ENCODE data around the gene BGLAP. TPM values are rescaled to one million over a fixed set of nuclear protein-coding genes. Genes with fewer than 3 reads are reported as not detected.

Gene BGLAP
- polyA plus RNA-seq (2012; rRNA removed), result 0.96 and 1.1 TPM in 2 replicates
- 0.13 and 0.18 TPM in 2 replicates for polyA plus RNA-seq (2012; cell fraction: cytosol; rRNA removed)
- polyA plus RNA-seq (2012; cell fraction: nucleus; rRNA removed), result 7.7 and 10.5 TPM in 2 replicates

GRCh38 chr1:156241926-156242325 lies at the start of gene BGLAP:
Gene BGLAP, plus strand, starts transcription at chr1:156242184. Its CDS starts 48 bp downstream, at chr1:156242232.
- POLR2A ChIA-PET, result interaction anchor here (0.8 to 1.0 kb wide), 3 partner anchors 10 to 40 kb away, joined by 3 to 4 read pairs (median 4); partner anchors contain the start of gene SMG5
- DNase-seq, result peak; percentile 39
- no peak within 1 kb of the TSS for H3K9ac ChIP-seq
- no peaks in the 10 kb centered on the region for H3F3A ChIP-seq (replicated peaks; ENCODE audit: insufficient read depth)
- no peaks in the 10 kb centered on the region for H3K79me2 ChIP-seq (ENCODE audit: insufficient read depth)
- H3K27ac ChIP-seq (ENCODE audit: low read depth in 2 of 2, low read length in 1 of 2), result peak within 1 kb of the TSS in 1 of 2 experiments; percentile 62; a peak in 1 of 4 replicates
- H4K20me1 ChIP-seq (ENCODE audit: insufficient read depth), result no peaks in the 10 kb centered on the region
- no peak within 1 kb of the TSS for H3K4me3 ChIP-seq (ENCODE audit: low read depth in 2 of 2, low read length in 1 of 2)
- H3K36me3 ChIP-seq (replicated peaks in 1 of 2; ENCODE audit: control insufficient read depth in 1 of 2, insufficient read depth in 2 of 2, low read length in 1 of 2), result peaks cover 3% of the 10 kb centered on the region in 2 experiments
- no peak within 1 kb of the TSS; the same call in 1 of the 2 replicates for H2AFZ ChIP-seq (ENCODE audit: low read depth)
- H3K4me1 ChIP-seq (ENCODE audit: control insufficient read depth in 1 of 2, insufficient read depth in 2 of 2, low read depth in 1 of 2, low read length in 1 of 2), result peaks cover 7 to 27% of the 10 kb centered on the region in 2 experiments; a peak in 2 of 4 replicates
- no peaks in the 10 kb centered on the region for H3K9me2 ChIP-seq
- peak within 1 kb of the TSS; percentile 36; the same call in 1 of the 2 replicates for H3K4me2 ChIP-seq
- no peak for TF ChIP-seq IRF3 (IDR thresholded peaks at IDR 0.05; ENCODE audit: low read depth, low read length)
- TF ChIP-seq, protein P1, sequence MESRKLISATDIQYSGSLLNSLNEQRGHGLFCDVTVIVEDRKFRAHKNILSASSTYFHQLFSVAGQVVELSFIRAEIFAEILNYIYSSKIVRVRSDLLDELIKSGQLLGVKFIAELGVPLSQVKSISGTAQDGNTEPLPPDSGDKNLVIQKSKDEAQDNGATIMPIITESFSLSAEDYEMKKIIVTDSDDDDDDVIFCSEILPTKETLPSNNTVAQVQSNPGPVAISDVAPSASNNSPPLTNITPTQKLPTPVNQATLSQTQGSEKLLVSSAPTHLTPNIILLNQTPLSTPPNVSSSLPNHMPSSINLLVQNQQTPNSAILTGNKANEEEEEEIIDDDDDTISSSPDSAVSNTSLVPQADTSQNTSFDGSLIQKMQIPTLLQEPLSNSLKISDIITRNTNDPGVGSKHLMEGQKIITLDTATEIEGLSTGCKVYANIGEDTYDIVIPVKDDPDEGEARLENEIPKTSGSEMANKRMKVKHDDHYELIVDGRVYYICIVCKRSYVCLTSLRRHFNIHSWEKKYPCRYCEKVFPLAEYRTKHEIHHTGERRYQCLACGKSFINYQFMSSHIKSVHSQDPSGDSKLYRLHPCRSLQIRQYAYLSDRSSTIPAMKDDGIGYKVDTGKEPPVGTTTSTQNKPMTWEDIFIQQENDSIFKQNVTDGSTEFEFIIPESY (IDR thresholded peaks at IDR 0.05; ENCODE audit: borderline replicate concordance, low read depth), result no peak
- TF ChIP-seq, protein P2, sequence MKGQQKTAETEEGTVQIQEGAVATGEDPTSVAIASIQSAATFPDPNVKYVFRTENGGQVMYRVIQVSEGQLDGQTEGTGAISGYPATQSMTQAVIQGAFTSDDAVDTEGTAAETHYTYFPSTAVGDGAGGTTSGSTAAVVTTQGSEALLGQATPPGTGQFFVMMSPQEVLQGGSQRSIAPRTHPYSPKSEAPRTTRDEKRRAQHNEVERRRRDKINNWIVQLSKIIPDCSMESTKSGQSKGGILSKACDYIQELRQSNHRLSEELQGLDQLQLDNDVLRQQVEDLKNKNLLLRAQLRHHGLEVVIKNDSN (IDR thresholded peaks at IDR 0.05; ENCODE audit: borderline replicate concordance, low read depth), result no peak
- no peak for TF ChIP-seq EZH2phosphoT487 (IDR thresholded peaks at IDR 0.05; ENCODE audit: borderline replicate concordance, low read depth)
- TF ChIP-seq RCOR1 (IDR thresholded peaks at IDR 0.05; ENCODE audit: low read length), result no peak
- TF ChIP-seq, protein P3, sequence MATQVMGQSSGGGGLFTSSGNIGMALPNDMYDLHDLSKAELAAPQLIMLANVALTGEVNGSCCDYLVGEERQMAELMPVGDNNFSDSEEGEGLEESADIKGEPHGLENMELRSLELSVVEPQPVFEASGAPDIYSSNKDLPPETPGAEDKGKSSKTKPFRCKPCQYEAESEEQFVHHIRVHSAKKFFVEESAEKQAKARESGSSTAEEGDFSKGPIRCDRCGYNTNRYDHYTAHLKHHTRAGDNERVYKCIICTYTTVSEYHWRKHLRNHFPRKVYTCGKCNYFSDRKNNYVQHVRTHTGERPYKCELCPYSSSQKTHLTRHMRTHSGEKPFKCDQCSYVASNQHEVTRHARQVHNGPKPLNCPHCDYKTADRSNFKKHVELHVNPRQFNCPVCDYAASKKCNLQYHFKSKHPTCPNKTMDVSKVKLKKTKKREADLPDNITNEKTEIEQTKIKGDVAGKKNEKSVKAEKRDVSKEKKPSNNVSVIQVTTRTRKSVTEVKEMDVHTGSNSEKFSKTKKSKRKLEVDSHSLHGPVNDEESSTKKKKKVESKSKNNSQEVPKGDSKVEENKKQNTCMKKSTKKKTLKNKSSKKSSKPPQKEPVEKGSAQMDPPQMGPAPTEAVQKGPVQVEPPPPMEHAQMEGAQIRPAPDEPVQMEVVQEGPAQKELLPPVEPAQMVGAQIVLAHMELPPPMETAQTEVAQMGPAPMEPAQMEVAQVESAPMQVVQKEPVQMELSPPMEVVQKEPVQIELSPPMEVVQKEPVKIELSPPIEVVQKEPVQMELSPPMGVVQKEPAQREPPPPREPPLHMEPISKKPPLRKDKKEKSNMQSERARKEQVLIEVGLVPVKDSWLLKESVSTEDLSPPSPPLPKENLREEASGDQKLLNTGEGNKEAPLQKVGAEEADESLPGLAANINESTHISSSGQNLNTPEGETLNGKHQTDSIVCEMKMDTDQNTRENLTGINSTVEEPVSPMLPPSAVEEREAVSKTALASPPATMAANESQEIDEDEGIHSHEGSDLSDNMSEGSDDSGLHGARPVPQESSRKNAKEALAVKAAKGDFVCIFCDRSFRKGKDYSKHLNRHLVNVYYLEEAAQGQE (IDR thresholded peaks at IDR 0.05; ENCODE audit: low read depth, low read length), result no peak
- no peak for TF ChIP-seq JUND (IDR thresholded peaks at IDR 0.05)
- TF ChIP-seq CHD2 (IDR thresholded peaks at IDR 0.05; ENCODE audit: low read length, partially characterized antibody), result no peak
- TF ChIP-seq, protein P4, sequence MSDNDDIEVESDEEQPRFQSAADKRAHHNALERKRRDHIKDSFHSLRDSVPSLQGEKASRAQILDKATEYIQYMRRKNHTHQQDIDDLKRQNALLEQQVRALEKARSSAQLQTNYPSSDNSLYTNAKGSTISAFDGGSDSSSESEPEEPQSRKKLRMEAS (IDR thresholded peaks at IDR 0.05; ENCODE audit: low read depth), result no peak
- no peak for TF ChIP-seq NRF1 (IDR thresholded peaks at IDR 0.05; ENCODE audit: low read depth, low read length)
- no peak; the same call in 1 of the 2 replicates for TF ChIP-seq POLR2AphosphoS5 (IDR thresholded peaks at IDR 0.05; ENCODE audit: low read depth, low read length)
- no peak for TF ChIP-seq MXI1 (IDR thresholded peaks at IDR 0.05; ENCODE audit: low read depth, low read length)
- TF ChIP-seq FOXJ3 (CRISPR knock-in tag; IDR thresholded peaks at IDR 0.05), result no peak
- no peak for TF ChIP-seq TCF12 (IDR thresholded peaks at IDR 0.05)
- no peak for TF ChIP-seq TEAD4 (IDR thresholded peaks at IDR 0.05; ENCODE audit: borderline replicate concordance, insufficient read depth)
- no peak for TF ChIP-seq RAD21 (IDR thresholded peaks at IDR 0.05; ENCODE audit: low read length)
- TF ChIP-seq SIN3A (IDR thresholded peaks at IDR 0.05; ENCODE audit: borderline replicate concordance, low read depth, low read length), result no peak
- TF ChIP-seq GATA2 (CRISPR knock-in tag; IDR thresholded peaks at IDR 0.05), result no peak
- no peak for TF ChIP-seq FOXM1 (IDR thresholded peaks at IDR 0.05; ENCODE audit: low read depth)
- WGBS (ENCODE audit: low lambda C conversion rate), result 91% methylated on average over 11 of the region's 14 CpGs
- CTCF ChIA-PET, result interaction anchor here (1.2 to 1.8 kb wide), 2 partner anchors 18 to 146 kb away, joined by 3 to 9 read pairs; no protein-coding TSS in a partner anchor
- H3K27me3 ChIP-seq (ENCODE audit: insufficient read depth), result no peaks in the 10 kb centered on the region
- no peaks in the 10 kb centered on the region for H3K9me3 ChIP-seq
